ENCODE data around the gene ZBTB20.

Gene ZBTB20

GRCh38 chr3:114595522-114596028, 551.5 kb downstream of the ZBTB20 start:
- Histone ChIP-seq H3K4me2 (ENCODE audit: low read length) (no peak overlapping the region), H3K4me1 (ENCODE audit: control insufficient read depth, low read length) (no peaks in the 10 kb centered on the region), H3K36me3 (ENCODE audit: control insufficient read depth, low read length) (no peaks in the 10 kb centered on the region), H4K20me1 (ENCODE audit: control insufficient read depth, insufficient read depth, low read depth, low read length) (no peaks in the 10 kb centered on the region), H3F3A (ENCODE audit: control insufficient read depth, insufficient read depth) (no peaks in the 10 kb centered on the region), H3K27me3 (ENCODE audit: control insufficient read depth, low read length) (no peaks in the 10 kb centered on the region), H3K4me3 (ENCODE audit: low read length) (no peak overlapping the region), H3K9me2 (replicated peaks; ENCODE audit: control insufficient read depth, low read length) (no peaks in the 10 kb centered on the region), H3K9me3 (ENCODE audit: control insufficient read depth, insufficient read depth, low read length) (no peaks in the 10 kb centered on the region), H3K27ac (ENCODE audit: low read depth, low read length) (no peak overlapping the region), H3K79me2 (ENCODE audit: control insufficient read depth, low read length) (no peaks in the 10 kb centered on the region)
- TF ChIP-seq EZH2phosphoT487 (IDR thresholded peaks at IDR 0.05; ENCODE audit: borderline replicate concordance, low read length) (no peak), CTCF (IDR thresholded peaks at IDR 0.05; ENCODE audit: low read depth, low read length, poor library complexity, severe bottlenecking) (no peak)

- no peaks in the 10 kb centered on the region for H3K36me3 ChIP-seq (ENCODE audit: control insufficient read depth, low read length)
- H3F3A ChIP-seq (ENCODE audit: control insufficient read depth, insufficient read depth): no peaks in the 10 kb centered on the region
- TF ChIP-seq CTCF (IDR thresholded peaks at IDR 0.05; ENCODE audit: low read depth, low read length, poor library complexity, severe bottlenecking) (no peak), EZH2phosphoT487 (IDR thresholded peaks at IDR 0.05; ENCODE audit: borderline replicate concordance, low read length) (no peak)
- no peaks in the 10 kb centered on the region for H3K27me3 ChIP-seq (ENCODE audit: control insufficient read depth, low read length)
- H3K79me2 ChIP-seq (ENCODE audit: control insufficient read depth, low read length): no peaks in the 10 kb centered on the region
- no peak overlapping the region for H3K4me3 ChIP-seq (ENCODE audit: low read length)
- no peaks in the 10 kb centered on the region for H3K4me1 ChIP-seq (ENCODE audit: control insufficient read depth, low read length)
- H3K9me3 ChIP-seq (ENCODE audit: control insufficient read depth, insufficient read depth, low read length): no peaks in the 10 kb centered on the region
- H3K27ac ChIP-seq (ENCODE audit: low read depth, low read length): no peak overlapping the region
- H4K20me1 ChIP-seq (ENCODE audit: control insufficient read depth, insufficient read depth, low read depth, low read length): no peaks in the 10 kb centered on the region
- no peak overlapping the region for H3K4me2 ChIP-seq (ENCODE audit: low read length)
- H3K9me2 ChIP-seq (replicated peaks; ENCODE audit: control insufficient read depth, low read length): no peaks in the 10 kb centered on the region
Measured at GRCh38 chr3:114590309-114591047, 556.6 kb downstream of the ZBTB20 start.

- no peaks in the 10 kb centered on the region for H3K9me2 ChIP-seq (replicated peaks; ENCODE audit: control insufficient read depth, low read length)
- H3K4me3 ChIP-seq (ENCODE audit: low read length): no peak overlapping the region
- no peak overlapping the region for H3K27ac ChIP-seq (ENCODE audit: low read depth, low read length)
- H3K4me1 ChIP-seq (ENCODE audit: control insufficient read depth, low read length): peaks cover 23% of the 10 kb centered on the region
- H4K20me1 ChIP-seq (ENCODE audit: control insufficient read depth, insufficient read depth, low read depth, low read length): no peaks in the 10 kb centered on the region
- no peaks in the 10 kb centered on the region for H3K27me3 ChIP-seq (ENCODE audit: control insufficient read depth, low read length)
- H3K79me2 ChIP-seq (ENCODE audit: control insufficient read depth, low read length): no peaks in the 10 kb centered on the region
- H3F3A ChIP-seq (ENCODE audit: control insufficient read depth, insufficient read depth): no peaks in the 10 kb centered on the region
- H3K9me3 ChIP-seq (ENCODE audit: control insufficient read depth, insufficient read depth, low read length): no peaks in the 10 kb centered on the region
- H3K4me2 ChIP-seq (ENCODE audit: low read length): no peak overlapping the region
- TF ChIP-seq CTCF (IDR thresholded peaks at IDR 0.05; ENCODE audit: low read depth, low read length, poor library complexity, severe bottlenecking) (no peak), EZH2phosphoT487 (IDR thresholded peaks at IDR 0.05; ENCODE audit: borderline replicate concordance, low read length) (no peak)
- H3K36me3 ChIP-seq (ENCODE audit: control insufficient read depth, low read length): no peaks in the 10 kb centered on the region
Measured at GRCh38 chr3:114587986-114588385, 559.1 kb downstream of the ZBTB20 start.
